Measurements from ENCODE around the gene DPY19L1. TPM values are rescaled to one million over a fixed set of nuclear protein-coding genes. Genes with fewer than 3 reads are reported as not detected.

Gene DPY19L1
- total RNA-seq, 2 donors from 2014 or later: 35.8 to 75.1 TPM

DNA sequence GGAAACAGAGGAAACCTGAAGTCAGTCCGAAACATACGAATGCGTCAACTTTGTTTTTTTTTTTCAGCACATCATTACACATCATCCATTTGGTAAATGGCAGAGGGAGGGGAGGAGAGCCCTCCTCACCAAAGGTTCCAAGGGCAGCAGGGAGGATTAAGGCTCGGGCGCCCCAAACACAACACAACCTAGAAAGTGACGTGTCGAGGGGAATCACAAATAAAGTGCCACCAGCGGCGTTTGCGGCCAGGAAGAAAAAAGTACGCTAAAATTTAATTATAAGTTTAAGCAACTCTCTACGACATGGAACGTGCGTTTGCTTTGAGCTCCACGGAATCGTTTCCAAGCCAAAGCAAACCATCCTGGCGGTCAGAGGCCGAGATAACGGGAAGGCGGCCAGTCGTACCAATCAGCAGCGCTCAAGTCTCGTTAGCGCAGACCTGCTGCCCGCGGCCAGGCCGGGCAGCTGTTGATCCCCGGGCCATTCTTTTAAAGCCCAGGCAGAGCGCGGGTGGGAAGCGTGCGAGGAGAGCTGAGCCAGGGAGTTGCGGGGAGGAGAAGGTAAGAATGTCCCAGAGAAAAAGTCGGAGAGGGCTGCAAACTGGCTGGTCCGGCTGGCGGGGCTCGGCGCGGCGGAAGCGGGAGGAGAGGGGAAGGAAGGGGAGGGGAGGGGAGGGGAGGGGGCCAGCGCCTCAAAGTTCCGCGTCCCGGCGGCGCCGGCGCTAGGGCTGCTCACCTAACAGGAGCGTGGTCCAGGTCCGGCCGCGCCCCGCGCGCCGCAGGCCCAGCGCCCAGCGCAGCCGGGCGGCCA lies 719 bp downstream of the DPY19L1 start:
- peak overlapping the region; percentile 89 for H3K4me3 Mint-ChIP-seq
- peaks cover 36% of the 10 kb centered on the region for H3K4me1 Mint-ChIP-seq
- Histone ChIP-seq H3K9ac (ENCODE audit: extremely low read depth, low read length, poor library complexity, severe bottlenecking) (peak overlapping the region; percentile 64), H3K9me3 (ENCODE audit: control insufficient read depth, low read length) (no peaks in the 10 kb centered on the region), H3K4me3 (ENCODE audit: low read length) (peak overlapping the region; percentile 94), H3K36me3 (ENCODE audit: control insufficient read depth, insufficient read depth, low read length) (no peaks in the 10 kb centered on the region), H3K27me3 (ENCODE audit: control insufficient read depth, insufficient read depth, low read length, poor library complexity, severe bottlenecking) (peaks cover 39% of the 10 kb centered on the region), H3K4me1 (ENCODE audit: control insufficient read depth, insufficient read depth, low read length) (peaks cover 3% of the 10 kb centered on the region), H3K27ac (ENCODE audit: low read depth, low read length) (peak overlapping the region; percentile 66)
- DNase-seq: peak; percentile 83
- WGBS, 2 experiments (ENCODE audit: insufficient coverage in 1 of 2, insufficient read length in 1 of 2): 1 to 2% methylated on average over 11 to 60 of the region's 61 CpGs
- no peaks in the 10 kb centered on the region for H3K9me3 Mint-ChIP-seq
- peaks cover 45% of the 10 kb centered on the region for H3K27me3 Mint-ChIP-seq (ENCODE audit: insufficient read depth)
- H3K36me3 Mint-ChIP-seq (ENCODE audit: low read depth): no peaks in the 10 kb centered on the region
- peak overlapping the region; percentile 92 for H3K27ac Mint-ChIP-seq
- TF ChIP-seq, protein P1, sequence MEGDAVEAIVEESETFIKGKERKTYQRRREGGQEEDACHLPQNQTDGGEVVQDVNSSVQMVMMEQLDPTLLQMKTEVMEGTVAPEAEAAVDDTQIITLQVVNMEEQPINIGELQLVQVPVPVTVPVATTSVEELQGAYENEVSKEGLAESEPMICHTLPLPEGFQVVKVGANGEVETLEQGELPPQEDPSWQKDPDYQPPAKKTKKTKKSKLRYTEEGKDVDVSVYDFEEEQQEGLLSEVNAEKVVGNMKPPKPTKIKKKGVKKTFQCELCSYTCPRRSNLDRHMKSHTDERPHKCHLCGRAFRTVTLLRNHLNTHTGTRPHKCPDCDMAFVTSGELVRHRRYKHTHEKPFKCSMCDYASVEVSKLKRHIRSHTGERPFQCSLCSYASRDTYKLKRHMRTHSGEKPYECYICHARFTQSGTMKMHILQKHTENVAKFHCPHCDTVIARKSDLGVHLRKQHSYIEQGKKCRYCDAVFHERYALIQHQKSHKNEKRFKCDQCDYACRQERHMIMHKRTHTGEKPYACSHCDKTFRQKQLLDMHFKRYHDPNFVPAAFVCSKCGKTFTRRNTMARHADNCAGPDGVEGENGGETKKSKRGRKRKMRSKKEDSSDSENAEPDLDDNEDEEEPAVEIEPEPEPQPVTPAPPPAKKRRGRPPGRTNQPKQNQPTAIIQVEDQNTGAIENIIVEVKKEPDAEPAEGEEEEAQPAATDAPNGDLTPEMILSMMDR (conservative IDR thresholded peaks at IDR 0.05): no peak

DNA sequence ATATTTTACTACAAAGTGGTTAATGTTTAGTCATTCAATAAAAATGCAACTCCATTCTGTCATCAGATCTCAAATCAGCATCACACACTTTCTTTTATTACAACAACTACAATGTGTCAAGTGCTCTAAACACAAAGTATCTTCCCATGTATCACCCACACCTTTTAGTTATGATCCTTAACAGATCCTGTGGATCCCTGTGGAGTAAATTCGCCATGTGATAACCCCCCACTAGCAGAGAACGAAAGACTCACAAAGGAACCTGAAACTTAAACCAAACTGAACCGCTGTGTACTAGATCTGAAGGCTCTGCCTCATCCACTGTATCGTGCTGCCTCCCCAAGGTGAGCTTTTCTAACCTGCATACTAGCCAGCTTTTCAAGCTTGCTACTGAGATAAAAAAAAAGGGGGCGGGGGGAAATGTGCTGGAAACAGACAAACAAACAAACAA lies 1.7 kb downstream of the DPY19L1 start:
- TF ChIP-seq, protein P1 (conservative IDR thresholded peaks at IDR 0.05): peak; percentile 31
- Mint-ChIP-seq H3K4me3 (peak overlapping the region; percentile 89), H3K27me3 (ENCODE audit: insufficient read depth) (peaks cover 37% of the 10 kb centered on the region), H3K9me3 (no peaks in the 10 kb centered on the region), H3K36me3 (ENCODE audit: low read depth) (no peaks in the 10 kb centered on the region), H3K27ac (no peak overlapping the region), H3K4me1 (peaks cover 36% of the 10 kb centered on the region)
- WGBS, 2 experiments (ENCODE audit: insufficient coverage in 1 of 2, insufficient read length in 1 of 2): 1 to 7% methylated on average over 4 to 5 of the region's 5 CpGs
- Histone ChIP-seq H3K4me1 (ENCODE audit: control insufficient read depth, insufficient read depth, low read length) (peaks cover 3% of the 10 kb centered on the region), H3K36me3 (ENCODE audit: control insufficient read depth, insufficient read depth, low read length) (no peaks in the 10 kb centered on the region), H3K9me3 (ENCODE audit: control insufficient read depth, low read length) (no peaks in the 10 kb centered on the region), H3K4me3 (ENCODE audit: low read length) (peak overlapping the region; percentile 94), H3K27ac (ENCODE audit: low read depth, low read length) (no peak overlapping the region), H3K9ac (ENCODE audit: extremely low read depth, low read length, poor library complexity, severe bottlenecking) (peak overlapping the region; percentile 64), H3K27me3 (ENCODE audit: control insufficient read depth, insufficient read depth, low read length, poor library complexity, severe bottlenecking) (peaks cover 29% of the 10 kb centered on the region)
- DNase-seq: peak; percentile 76

DNA sequence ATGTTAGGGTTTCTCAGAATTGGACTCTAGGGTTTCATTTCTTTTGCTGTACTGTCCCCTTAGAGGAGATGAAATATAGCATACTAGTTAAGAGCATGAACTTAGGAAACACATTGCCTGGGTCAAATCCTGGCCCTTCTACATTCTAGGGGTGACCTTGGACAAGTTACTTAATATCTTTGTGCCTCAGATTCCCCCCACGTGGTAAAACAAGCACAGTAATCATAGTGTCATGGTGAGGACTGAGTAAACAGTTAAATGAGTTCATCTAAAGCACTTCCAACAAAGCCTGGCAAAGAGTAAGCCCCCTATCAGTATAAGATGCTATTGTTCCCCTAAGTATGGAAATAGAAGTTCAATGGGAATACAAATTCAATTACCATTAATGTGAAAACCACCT lies 5.1 kb downstream of the DPY19L1 start:
- H3K27ac Mint-ChIP-seq: no peak overlapping the region

More for the DNA sequence above, 5.1 kb downstream of the DPY19L1 start:
- peaks cover 3% of the 10 kb centered on the region for H3K4me1 ChIP-seq (ENCODE audit: control insufficient read depth, insufficient read depth, low read length)
- no peak overlapping the region for H3K4me3 Mint-ChIP-seq
- H3K9me3 Mint-ChIP-seq: no peaks in the 10 kb centered on the region
- no peaks in the 10 kb centered on the region for H3K36me3 Mint-ChIP-seq (ENCODE audit: low read depth)
- H3K27me3 Mint-ChIP-seq (ENCODE audit: insufficient read depth): peaks cover 34% of the 10 kb centered on the region
- no peak overlapping the region for H3K27ac ChIP-seq (ENCODE audit: low read depth, low read length)
- no peaks in the 10 kb centered on the region for H3K9me3 ChIP-seq (ENCODE audit: control insufficient read depth, low read length)
- TF ChIP-seq, protein P1 (conservative IDR thresholded peaks at IDR 0.05): no peak
- peaks cover 29% of the 10 kb centered on the region for H3K4me1 Mint-ChIP-seq
- no peak for DNase-seq
- peaks cover 29% of the 10 kb centered on the region for H3K27me3 ChIP-seq (ENCODE audit: control insufficient read depth, insufficient read depth, low read length, poor library complexity, severe bottlenecking)
- H3K36me3 ChIP-seq (ENCODE audit: control insufficient read depth, insufficient read depth, low read length): no peaks in the 10 kb centered on the region
- WGBS, 2 experiments (ENCODE audit: insufficient coverage in 1 of 2, insufficient read length in 1 of 2): 76 to 100% methylated on average over 1 of the region's 1 CpG
- H3K4me3 ChIP-seq (ENCODE audit: low read length): no peak overlapping the region
- H3K9ac ChIP-seq (ENCODE audit: extremely low read depth, low read length, poor library complexity, severe bottlenecking): no peak overlapping the region

Data from endodermal cell (in vitro differentiated cells).